SK-N-SH (cell line): ENCODE results near the gene SFRP2.

Experiments
- CTCF ChIP-seq: fragments of 200-600 bp; sonication (generic); IDR thresholded peaks from 2 replicates; pipeline ENCODE4 v1.6.1; 2017; ENCODE audit warnings: antibody characterized with exemption, mild to moderate bottlenecking, moderate library complexity
- EZH2phosphoT487 ChIP-seq: fragments of 200-600 bp; sonication (generic); IDR thresholded peaks from 2 replicates; pipeline ENCODE4 v1.6.1; 2017; ENCODE audit warnings: low read depth, mixed run types, mild to moderate bottlenecking, antibody characterized with exemption, moderate library complexity, borderline replicate concordance
- GABPA ChIP-seq: IDR thresholded peaks from 2 replicates; pipeline ENCODE4 v1.4.0; 2012; ENCODE audit warnings: low read depth, mild to moderate bottlenecking
- POLR2AphosphoS5 ChIP-seq: IDR thresholded peaks from 2 replicates; pipeline ENCODE4 v1.6.1; 2012; ENCODE audit warnings: low read depth, low read length
- RAD21 ChIP-seq: IDR thresholded peaks from 2 replicates; pipeline ENCODE4 v1.6.1; 2012; ENCODE audit warnings: mild to moderate bottlenecking, low read length

GRCh38 chr4:153808175-153808574 lies 19.3 kb upstream of the SFRP2 start:
- no peak for TF ChIP-seq CTCF
- TF ChIP-seq EZH2phosphoT487: no peak
- no peak for TF ChIP-seq GABPA
- TF ChIP-seq POLR2AphosphoS5: no peak
- no peak for TF ChIP-seq RAD21
